ENCODE results near the gene MOB3A. TPM values are rescaled to one million over a fixed set of nuclear protein-coding genes. Genes with fewer than 3 reads are reported as not detected.
A peak's percentile ranks its signal among the peaks of the same experiment; 100 is the strongest.

The MOB3A gene
- total and polyA plus RNA-seq, 9 of the 15 experiments (the other 6 are each of a cell fraction or from before 2014, with no cell fraction given) = 1.1 to 24.1 (median 6.0) TPM

DNA sequence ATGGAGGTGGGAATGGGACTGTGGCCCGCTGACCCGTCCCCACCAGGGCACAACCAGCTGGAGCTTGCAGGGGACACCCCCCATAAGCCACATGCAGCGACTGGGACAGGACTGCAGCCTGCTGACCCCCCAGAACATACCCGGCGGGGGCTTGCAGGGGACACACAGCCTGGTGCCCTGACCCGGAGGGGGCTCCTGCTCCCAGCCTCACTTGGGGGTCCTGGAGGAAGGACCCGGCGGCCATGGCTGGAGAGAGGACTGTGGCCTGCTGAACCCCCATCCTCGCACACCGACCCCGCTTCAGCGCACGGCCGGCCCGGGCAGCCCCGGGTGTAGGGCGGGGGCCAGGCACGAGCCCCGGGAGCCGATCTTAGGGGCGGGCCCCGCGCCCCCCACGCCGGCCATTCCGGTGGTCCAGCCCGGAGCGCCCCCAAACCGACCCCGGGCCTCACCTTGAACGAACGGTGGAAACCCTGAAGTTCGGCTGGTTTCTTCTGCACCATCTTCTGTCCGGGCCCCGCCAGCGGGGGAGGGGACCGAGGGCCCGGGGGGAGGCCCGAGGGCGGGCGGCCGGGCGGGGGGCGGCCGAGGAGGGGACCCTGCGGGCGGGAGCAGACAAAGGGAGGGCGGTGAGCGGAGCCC, 45.7 kb downstream of the MOB3A start (continued):
- TF ChIP-seq VEZF1 (CRISPR knock-in tag; IDR thresholded peaks at IDR 0.05) (peak; percentile 78), ETS2 (tag; IDR thresholded peaks at IDR 0.05; ENCODE audit: borderline replicate concordance, poor library complexity, severe bottlenecking) (no peak), ZNF445 (CRISPR knock-in tag; IDR thresholded peaks at IDR 0.05; ENCODE audit: low read depth) (no peak), POLR2H (tag; IDR thresholded peaks at IDR 0.05; ENCODE audit: low read depth) (no peak), BRD4 (IDR thresholded peaks at IDR 0.05) (no peak), FIP1L1 (IDR thresholded peaks at IDR 0.05; ENCODE audit: low read depth, low read length, poor library complexity, severe bottlenecking) (no peak)
- TF ChIP-seq, protein P1, sequence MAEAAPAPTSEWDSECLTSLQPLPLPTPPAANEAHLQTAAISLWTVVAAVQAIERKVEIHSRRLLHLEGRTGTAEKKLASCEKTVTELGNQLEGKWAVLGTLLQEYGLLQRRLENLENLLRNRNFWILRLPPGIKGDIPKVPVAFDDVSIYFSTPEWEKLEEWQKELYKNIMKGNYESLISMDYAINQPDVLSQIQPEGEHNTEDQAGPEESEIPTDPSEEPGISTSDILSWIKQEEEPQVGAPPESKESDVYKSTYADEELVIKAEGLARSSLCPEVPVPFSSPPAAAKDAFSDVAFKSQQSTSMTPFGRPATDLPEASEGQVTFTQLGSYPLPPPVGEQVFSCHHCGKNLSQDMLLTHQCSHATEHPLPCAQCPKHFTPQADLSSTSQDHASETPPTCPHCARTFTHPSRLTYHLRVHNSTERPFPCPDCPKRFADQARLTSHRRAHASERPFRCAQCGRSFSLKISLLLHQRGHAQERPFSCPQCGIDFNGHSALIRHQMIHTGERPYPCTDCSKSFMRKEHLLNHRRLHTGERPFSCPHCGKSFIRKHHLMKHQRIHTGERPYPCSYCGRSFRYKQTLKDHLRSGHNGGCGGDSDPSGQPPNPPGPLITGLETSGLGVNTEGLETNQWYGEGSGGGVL (CRISPR knock-in tag; IDR thresholded peaks at IDR 0.05) = no peak
- TF ChIP-seq, protein P2, sequence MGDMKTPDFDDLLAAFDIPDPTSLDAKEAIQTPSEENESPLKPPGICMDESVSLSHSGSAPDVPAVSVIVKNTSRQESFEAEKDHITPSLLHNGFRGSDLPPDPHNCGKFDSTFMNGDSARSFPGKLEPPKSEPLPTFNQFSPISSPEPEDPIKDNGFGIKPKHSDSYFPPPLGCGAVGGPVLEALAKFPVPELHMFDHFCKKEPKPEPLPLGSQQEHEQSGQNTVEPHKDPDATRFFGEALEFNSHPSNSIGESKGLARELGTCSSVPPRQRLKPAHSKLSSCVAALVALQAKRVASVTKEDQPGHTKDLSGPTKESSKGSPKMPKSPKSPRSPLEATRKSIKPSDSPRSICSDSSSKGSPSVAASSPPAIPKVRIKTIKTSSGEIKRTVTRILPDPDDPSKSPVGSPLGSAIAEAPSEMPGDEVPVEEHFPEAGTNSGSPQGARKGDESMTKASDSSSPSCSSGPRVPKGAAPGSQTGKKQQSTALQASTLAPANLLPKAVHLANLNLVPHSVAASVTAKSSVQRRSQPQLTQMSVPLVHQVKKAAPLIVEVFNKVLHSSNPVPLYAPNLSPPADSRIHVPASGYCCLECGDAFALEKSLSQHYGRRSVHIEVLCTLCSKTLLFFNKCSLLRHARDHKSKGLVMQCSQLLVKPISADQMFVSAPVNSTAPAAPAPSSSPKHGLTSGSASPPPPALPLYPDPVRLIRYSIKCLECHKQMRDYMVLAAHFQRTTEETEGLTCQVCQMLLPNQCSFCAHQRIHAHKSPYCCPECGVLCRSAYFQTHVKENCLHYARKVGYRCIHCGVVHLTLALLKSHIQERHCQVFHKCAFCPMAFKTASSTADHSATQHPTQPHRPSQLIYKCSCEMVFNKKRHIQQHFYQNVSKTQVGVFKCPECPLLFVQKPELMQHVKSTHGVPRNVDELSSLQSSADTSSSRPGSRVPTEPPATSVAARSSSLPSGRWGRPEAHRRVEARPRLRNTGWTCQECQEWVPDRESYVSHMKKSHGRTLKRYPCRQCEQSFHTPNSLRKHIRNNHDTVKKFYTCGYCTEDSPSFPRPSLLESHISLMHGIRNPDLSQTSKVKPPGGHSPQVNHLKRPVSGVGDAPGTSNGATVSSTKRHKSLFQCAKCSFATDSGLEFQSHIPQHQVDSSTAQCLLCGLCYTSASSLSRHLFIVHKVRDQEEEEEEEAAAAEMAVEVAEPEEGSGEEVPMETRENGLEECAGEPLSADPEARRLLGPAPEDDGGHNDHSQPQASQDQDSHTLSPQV (IDR thresholded peaks at IDR 0.05) = no peak
- TF ChIP-seq, protein P3, sequence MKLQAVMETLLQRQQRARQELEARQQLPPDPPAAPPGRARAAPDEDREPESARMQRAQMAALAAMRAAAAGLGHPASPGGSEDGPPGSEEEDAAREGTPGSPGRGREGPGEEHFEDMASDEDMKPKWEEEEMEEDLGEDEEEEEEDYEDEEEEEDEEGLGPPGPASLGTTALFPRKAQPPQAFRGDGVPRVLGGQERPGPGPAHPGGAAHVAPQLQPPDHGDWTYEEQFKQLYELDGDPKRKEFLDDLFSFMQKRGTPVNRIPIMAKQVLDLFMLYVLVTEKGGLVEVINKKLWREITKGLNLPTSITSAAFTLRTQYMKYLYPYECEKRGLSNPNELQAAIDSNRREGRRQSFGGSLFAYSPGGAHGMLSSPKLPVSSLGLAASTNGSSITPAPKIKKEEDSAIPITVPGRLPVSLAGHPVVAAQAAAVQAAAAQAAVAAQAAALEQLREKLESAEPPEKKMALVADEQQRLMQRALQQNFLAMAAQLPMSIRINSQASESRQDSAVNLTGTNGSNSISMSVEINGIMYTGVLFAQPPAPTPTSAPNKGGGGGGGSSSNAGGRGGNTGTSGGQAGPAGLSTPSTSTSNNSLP (IDR thresholded peaks at IDR 0.05; ENCODE audit: borderline replicate concordance, low read depth, low read length) = no peak

Data from K562 (cell line).